Lower lobe of right lung (tissue), 2 donors: ENCODE data around the gene CLIP1. TPM values are rescaled to one million over a fixed set of nuclear protein-coding genes. Genes with fewer than 3 reads are reported as not detected.
"Not testable (repeated sequence)": the region's sequence is repeated elsewhere in the genome, so short reads cannot be mapped to it uniquely, and the experiment has no call there.

Experiments used
- ATAC-seq, 2 donors: fragments of 200-7000 bp; cut with Tn5 transposase; one replicate each; pipeline ENCODE4 v1.9.1; 2020 to 2022; ENCODE audit warnings: mild to moderate bottlenecking in 2 of 2, moderate library complexity in 2 of 2
- DNase-seq: peaks from one replicate; pipeline ENCODE4 v3.0.0-alpha.2; 2020
- H3K27ac ChIP-seq: fragments of 200-600 bp; one replicate; pipeline ENCODE4 v1.8.0; 2022
- H3K27me3 ChIP-seq: fragments of 200-600 bp; one replicate; pipeline ENCODE4 v1.8.0; 2022; ENCODE audit warnings: low read depth
- H3K36me3 ChIP-seq: fragments of 200-600 bp; one replicate; pipeline ENCODE4 v1.8.0; 2022; ENCODE audit warnings: mild to moderate bottlenecking
- H3K4me1 ChIP-seq: fragments of 200-600 bp; one replicate; pipeline ENCODE4 v1.8.0; 2022
- H3K4me3 ChIP-seq: fragments of 200-600 bp; one replicate; pipeline ENCODE4 v1.8.0; 2022; ENCODE audit warnings: mild to moderate bottlenecking
- H3K9me3 ChIP-seq: fragments of 200-600 bp; one replicate; pipeline ENCODE4 v1.8.0; 2022
- CTCF ChIP-seq: fragments of 200-600 bp; IDR thresholded peaks from one replicate; pipeline ENCODE4 v1.8.0; 2022; ENCODE audit warnings: antibody characterized with exemption, mild to moderate bottlenecking
- intact Hi-C: fragments of 100-400 bp; cut with DNase I; formaldehyde crosslinking; loops from one replicate; pipeline ENCODE4 v1.11.0; 2022
- total RNA-seq: library from RNA; stranded (reverse); fragmentation: NEBNext Ultra II Directional; extraction: Animal tissue kit (Norgen Biotek cat#: 25700); gene quantifications from one replicate; pipeline ENCODE4 v1.2.1, GENCODE V29; 2021
- donor health status: DM: no; HTN: yes; CAD: no; lungs with severe emphysema.

CLIP1 gene
- total RNA-seq, 1 donor from 2014 or later: 78.2 TPM

GRCh38 chr12:122366685-122367475 lies 55.6 kb downstream of the CLIP1 start:
- no peak for TF ChIP-seq CTCF
- intact Hi-C loops: no loop called here
- DNase-seq: no peak
- Histone ChIP-seq H3K4me3 (no peak overlapping the region), H3K9me3 (no peaks in the 10 kb centered on the region), H3K4me1 (peaks cover 43% of the 10 kb centered on the region), H3K27ac (peak overlapping the region; percentile 38), H3K27me3 (no peaks in the 10 kb centered on the region), H3K36me3 (peaks cover 27% of the 10 kb centered on the region)
- peak; percentile 60 to 74 for ATAC-seq

GRCh38 chr12:122365226-122365625 lies 57.2 kb downstream of the CLIP1 start:
- H3K9me3 ChIP-seq, ATAC-seq, DNase-seq, H3K27ac ChIP-seq, intact Hi-C loops, H3K4me3 ChIP-seq, H3K27me3 ChIP-seq: not testable (repeated sequence)
- H3K36me3 ChIP-seq: peaks cover 33% of the 10 kb centered on the region
- H3K4me1 ChIP-seq: peaks cover 43% of the 10 kb centered on the region

GRCh38 chr12:122363782-122364181 lies 58.7 kb downstream of the CLIP1 start:
- no peak for DNase-seq
- Histone ChIP-seq H3K27ac (no peak overlapping the region), H3K27me3 (no peaks in the 10 kb centered on the region), H3K9me3 (no peaks in the 10 kb centered on the region), H3K36me3 (peaks cover 48% of the 10 kb centered on the region), H3K4me1 (peaks cover 37% of the 10 kb centered on the region), H3K4me3 (no peak overlapping the region)
- no peak for TF ChIP-seq CTCF
- no peak for ATAC-seq
- intact Hi-C loops: no loop called here

GRCh38 chr12:122362755-122363154 lies 59.7 kb downstream of the CLIP1 start:
- DNase-seq: no peak
- intact Hi-C loops: no loop called here

GRCh38 chr12:122358403-122358802 lies 64.1 kb downstream of the CLIP1 start:
- H3K9me3 ChIP-seq, H3K4me3 ChIP-seq, DNase-seq, ATAC-seq, H3K27me3 ChIP-seq, intact Hi-C loops, H3K27ac ChIP-seq, H3K4me1 ChIP-seq: not testable (repeated sequence)
- peaks cover 67% of the 10 kb centered on the region for H3K36me3 ChIP-seq

More at GRCh38 chr12:122362755-122363154, 59.7 kb downstream of the CLIP1 start:
- TF ChIP-seq CTCF: no peak
- H3K36me3 ChIP-seq: peaks cover 50% of the 10 kb centered on the region
- peaks cover 27% of the 10 kb centered on the region for H3K4me1 ChIP-seq
- no peak for ATAC-seq
- no peaks in the 10 kb centered on the region for H3K27me3 ChIP-seq
- no peak overlapping the region for H3K27ac ChIP-seq
- no peak overlapping the region for H3K4me3 ChIP-seq
- H3K9me3 ChIP-seq: no peaks in the 10 kb centered on the region

- H3K4me3 ChIP-seq, intact Hi-C loops, H3K4me1 ChIP-seq, H3K27ac ChIP-seq, DNase-seq, H3K27me3 ChIP-seq, H3K9me3 ChIP-seq, ATAC-seq: not testable (repeated sequence)
- H3K36me3 ChIP-seq: peaks cover 67% of the 10 kb centered on the region
These were observed 64.9 kb downstream of the CLIP1 start for GRCh38 chr12:122357536-122357935.

- DNase-seq, H3K9me3 ChIP-seq, H3K27me3 ChIP-seq, ATAC-seq, intact Hi-C loops, H3K4me3 ChIP-seq, H3K27ac ChIP-seq, H3K4me1 ChIP-seq: not testable (repeated sequence)
- H3K36me3 ChIP-seq: peaks cover 73% of the 10 kb centered on the region
These were observed 65.5 kb downstream of the CLIP1 start for GRCh38 chr12:122356991-122357390.
